MG63 (cell line): ENCODE measurements around the gene CYTH3. TPM values are rescaled to one million over a fixed set of nuclear protein-coding genes. Genes with fewer than 3 reads are reported as not detected.
"Not testable (repeated sequence)": the region's sequence is repeated elsewhere in the genome, so short reads cannot be mapped to it uniquely, and the experiment has no call there.

Experiments
- DNase-seq: peaks from one replicate; pipeline ENCODE4 v3.0.0-alpha.2; 2020
- H3K27me3 ChIP-seq: fragments of 250-450 bp; sonication (Bioruptor Pico); 2 replicates; pipeline ENCODE4 v1.5.1; 2020; ENCODE audit warnings: mild to moderate bottlenecking, moderate library complexity
- H3K36me3 ChIP-seq: fragments of 250-450 bp; sonication (Bioruptor Pico); 2 replicates; pipeline ENCODE4 v1.5.1; 2020; ENCODE audit warnings: mild to moderate bottlenecking, moderate library complexity
- H3K4me3 ChIP-seq: fragments of 250-450 bp; sonication (Bioruptor Pico); 2 replicates; pipeline ENCODE4 v1.5.1; 2020; ENCODE audit warnings: mild to moderate bottlenecking, moderate library complexity
- H3K9me3 ChIP-seq: fragments of 250-450 bp; sonication (Bioruptor Pico); 2 replicates; pipeline ENCODE4 v1.5.1; 2020; ENCODE audit warnings: mild to moderate bottlenecking, moderate library complexity
- total RNA-seq: library from RNA; depleted of rRNA; stranded (reverse); fragments of >200 nt; shearing (Covaris generic); gene quantifications from 2 replicates; pipeline ENCODE4 v1.2.3, GENCODE V29; 2014; ENCODE audit warnings: low replicate concordance

The CYTH3 gene
- total RNA-seq, 1 experiment from 2014 or later = 40.5 TPM

DNA sequence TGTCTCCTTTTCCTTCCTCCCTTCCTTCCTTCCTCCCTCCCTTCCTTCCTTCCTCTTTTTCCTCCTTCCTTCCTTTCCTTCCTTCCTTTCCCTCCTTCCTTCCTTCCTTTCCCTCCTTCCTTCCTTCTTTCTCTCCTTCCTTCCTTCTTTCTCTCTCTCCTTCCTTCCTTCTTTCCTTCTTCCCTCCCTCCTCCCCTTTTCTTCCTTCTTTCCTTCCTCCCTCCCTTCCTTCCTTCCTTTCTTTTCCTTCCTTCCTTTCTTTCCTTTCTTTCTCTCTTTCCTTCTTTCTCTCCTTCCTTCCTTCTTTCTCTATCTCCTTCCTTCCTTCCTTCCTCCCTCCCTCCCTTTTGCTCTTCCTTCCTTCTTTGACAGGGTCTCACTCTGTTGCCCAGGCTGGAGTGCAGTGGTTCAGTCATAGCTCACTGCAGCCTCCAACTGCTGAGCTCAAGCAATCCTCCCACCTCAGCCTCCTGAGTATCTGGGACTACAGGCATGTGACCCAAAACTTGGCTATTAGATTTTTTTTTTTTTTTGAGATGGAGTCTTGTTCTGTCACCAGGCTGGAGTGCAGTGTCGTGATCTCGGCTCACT, 15.9 kb upstream of the CYTH3 start:
- H3K4me3 ChIP-seq = no peak overlapping the region
- DNase-seq = no peak
- H3K36me3 ChIP-seq = no peaks in the 10 kb centered on the region
- no peaks in the 10 kb centered on the region; the same call in 1 of the 2 replicates for H3K9me3 ChIP-seq
- no peaks in the 10 kb centered on the region for H3K27me3 ChIP-seq

DNA sequence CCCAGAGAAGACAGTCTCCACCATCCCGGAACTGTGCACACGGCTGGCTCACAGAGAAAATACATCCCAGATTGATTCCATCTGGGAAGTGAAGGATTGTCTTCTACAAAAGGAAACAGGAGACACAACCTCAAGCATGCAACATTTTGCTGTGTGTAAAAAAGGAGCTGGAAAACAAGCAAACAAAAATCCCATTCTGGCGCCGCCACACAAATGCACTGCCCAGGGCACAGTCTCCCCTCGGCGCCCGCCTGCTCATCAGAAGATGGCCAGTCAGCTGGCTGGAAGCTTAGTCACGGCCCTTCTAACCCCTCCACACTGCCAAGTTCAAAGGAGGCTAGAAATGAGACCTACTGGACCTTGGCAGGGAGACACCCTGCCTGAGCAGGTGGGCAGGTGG, 14.1 kb upstream of the CYTH3 start:
- no peak for DNase-seq
- Histone ChIP-seq H3K27me3 (no peaks in the 10 kb centered on the region), H3K4me3 (no peak overlapping the region), H3K36me3 (no peaks in the 10 kb centered on the region), H3K9me3 (no peaks in the 10 kb centered on the region; the same call in 1 of the 2 replicates)

GRCh38 chr7:6284461-6285360, 12.3 kb upstream of the CYTH3 start:
- H3K36me3 ChIP-seq = no peaks in the 10 kb centered on the region
- H3K9me3 ChIP-seq = no peaks in the 10 kb centered on the region; the same call in 1 of the 2 replicates
- no peak overlapping the region for H3K4me3 ChIP-seq
- no peak for DNase-seq
- no peaks in the 10 kb centered on the region for H3K27me3 ChIP-seq

GRCh38 chr7:6284055-6284400, 11.6 kb upstream of the CYTH3 start:
- peak; percentile 39 for DNase-seq
- no peaks in the 10 kb centered on the region; the same call in 1 of the 2 replicates for H3K9me3 ChIP-seq
- H3K36me3 ChIP-seq = no peaks in the 10 kb centered on the region
- H3K27me3 ChIP-seq = no peaks in the 10 kb centered on the region
- H3K4me3 ChIP-seq = no peak overlapping the region

DNA sequence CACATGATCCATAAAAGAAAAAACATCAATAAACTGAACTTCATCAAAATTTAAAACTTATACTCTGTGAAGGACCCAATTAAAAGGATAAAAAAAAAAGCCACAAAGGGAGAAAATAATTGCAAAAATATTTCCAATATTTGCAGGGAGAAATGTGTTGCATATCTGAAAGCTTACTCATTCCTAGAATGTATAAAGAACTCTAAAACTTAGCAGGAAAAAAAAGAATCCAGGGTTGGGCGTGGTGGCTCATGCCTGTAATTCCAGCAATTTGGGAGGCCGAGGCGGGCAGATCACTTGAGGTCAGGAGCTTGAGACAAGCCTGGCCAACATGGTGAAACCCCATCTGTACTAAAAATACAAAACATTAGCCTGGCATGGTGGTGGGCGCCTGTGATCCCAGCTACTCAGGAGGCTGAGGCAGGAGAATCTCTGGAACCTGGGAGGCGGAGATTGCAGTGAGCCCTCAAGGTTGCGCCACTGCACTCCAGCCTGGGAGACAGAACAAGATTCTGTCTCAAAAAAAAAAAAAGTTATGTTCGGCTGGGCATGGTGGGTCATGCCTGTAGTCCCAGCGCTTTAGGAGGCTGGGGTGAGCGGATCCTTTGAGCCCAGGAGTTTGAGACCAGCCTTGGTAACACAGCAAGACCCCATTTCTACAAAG, 11.1 kb upstream of the CYTH3 start:
- not testable (repeated sequence) for H3K36me3 ChIP-seq, H3K27me3 ChIP-seq, H3K9me3 ChIP-seq, H3K4me3 ChIP-seq
- DNase-seq = peak; percentile 83

DNA sequence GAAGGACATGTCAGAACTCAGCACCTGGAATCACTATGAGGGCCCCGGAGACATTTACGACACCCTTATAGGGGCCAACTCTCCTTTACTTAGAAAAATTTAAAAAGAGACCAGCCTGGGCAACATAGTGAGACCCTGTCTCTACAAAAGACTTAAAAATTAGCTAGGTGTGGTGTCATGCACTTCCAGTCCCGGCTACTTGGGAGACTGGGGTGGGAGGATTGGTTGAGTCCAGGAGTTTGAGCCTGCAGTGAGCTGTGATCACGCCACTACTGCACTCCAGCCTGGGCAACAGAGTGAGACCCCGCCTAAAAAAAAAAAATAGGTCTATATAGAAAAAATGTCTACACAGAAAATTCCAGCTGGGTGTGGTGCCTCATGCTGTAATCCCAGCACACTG, 7.5 kb upstream of the CYTH3 start:
- H3K9me3 ChIP-seq = no peaks in the 10 kb centered on the region; the same call in 1 of the 2 replicates
- H3K4me3 ChIP-seq = no peak overlapping the region
- DNase-seq = no peak
- no peaks in the 10 kb centered on the region for H3K27me3 ChIP-seq
- no peaks in the 10 kb centered on the region for H3K36me3 ChIP-seq

DNA sequence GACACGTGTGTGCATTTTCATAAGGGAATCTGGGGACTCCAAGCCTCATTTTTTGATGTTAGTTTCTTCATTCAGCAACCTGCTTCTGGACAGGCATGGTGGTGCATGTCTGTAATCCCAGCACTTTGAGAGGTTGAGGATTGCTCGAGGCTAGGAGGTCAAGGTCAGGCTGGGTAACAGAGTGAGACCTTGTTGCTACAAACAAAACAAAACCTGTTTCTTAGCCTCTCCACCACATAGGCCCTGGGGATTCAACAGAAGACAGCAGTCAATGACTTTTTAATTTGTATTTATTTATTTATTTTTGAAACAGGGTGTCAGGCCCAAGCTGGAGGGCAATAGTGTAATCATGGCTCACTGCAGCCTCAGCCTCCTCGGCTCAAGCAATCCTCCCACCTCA, 6.9 kb upstream of the CYTH3 start:
- H3K4me3 ChIP-seq = no peak overlapping the region
- no peaks in the 10 kb centered on the region; the same call in 1 of the 2 replicates for H3K9me3 ChIP-seq
- H3K27me3 ChIP-seq = no peaks in the 10 kb centered on the region
- DNase-seq = no peak
- H3K36me3 ChIP-seq = no peaks in the 10 kb centered on the region

GRCh38 chr7:6278749-6279310, 6.4 kb upstream of the CYTH3 start:
- no peak overlapping the region for H3K4me3 ChIP-seq
- no peak for DNase-seq

DNA sequence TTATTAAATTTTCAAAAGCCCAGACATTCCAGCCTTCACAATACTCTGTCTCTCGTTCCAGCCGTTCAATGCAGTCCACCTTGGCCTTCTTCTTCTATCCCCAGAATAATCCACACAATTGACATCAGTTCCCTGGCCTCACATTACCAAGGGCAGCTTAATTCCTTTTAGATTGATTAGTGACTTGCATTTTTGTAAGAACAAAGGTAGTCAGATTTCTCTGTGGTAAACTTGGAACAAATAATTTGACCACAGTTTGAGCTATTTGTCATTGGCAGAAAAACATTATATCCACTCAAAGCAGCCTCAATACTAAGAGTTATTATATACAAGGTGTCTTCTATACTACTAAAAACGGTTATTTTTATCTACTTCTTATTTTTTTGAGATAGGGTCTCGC, 5.1 kb upstream of the CYTH3 start:
- Histone ChIP-seq H3K4me3 (no peak overlapping the region), H3K27me3 (no peaks in the 10 kb centered on the region), H3K36me3 (no peaks in the 10 kb centered on the region), H3K9me3 (no peaks in the 10 kb centered on the region)
- DNase-seq = no peak

More at GRCh38 chr7:6278749-6279310, 6.4 kb upstream of the CYTH3 start:
- no peaks in the 10 kb centered on the region for H3K27me3 ChIP-seq
- no peaks in the 10 kb centered on the region for H3K9me3 ChIP-seq
- H3K36me3 ChIP-seq = no peaks in the 10 kb centered on the region

DNA sequence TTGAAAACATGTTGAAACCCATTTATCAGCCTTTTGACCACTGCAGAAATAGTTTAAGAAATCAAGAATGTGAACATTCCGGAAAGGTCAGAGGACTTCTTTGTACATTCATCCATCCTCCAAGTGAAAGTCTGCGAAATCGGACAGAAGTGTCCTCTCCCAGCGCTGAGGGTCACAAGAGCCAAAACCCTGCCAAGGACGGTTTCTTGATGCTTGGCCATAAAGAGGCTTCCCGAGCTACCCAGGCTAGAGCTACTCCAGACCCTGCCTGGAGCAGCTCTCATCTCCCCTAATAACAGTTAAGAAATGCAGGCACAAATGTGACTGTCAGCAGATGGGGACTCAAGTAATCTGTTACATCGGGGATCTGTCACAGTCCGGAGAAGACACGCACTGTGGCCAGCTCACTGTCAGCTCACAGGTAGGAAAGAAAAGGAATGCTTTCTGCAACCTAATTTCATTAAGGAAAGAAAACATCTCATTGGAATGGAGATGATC, 4.5 kb upstream of the CYTH3 start:
- DNase-seq = no peak
- no peaks in the 10 kb centered on the region for H3K9me3 ChIP-seq

GRCh38 chr7:6274743-6275142, 2.3 kb upstream of the CYTH3 start:
- Histone ChIP-seq H3K27me3 (no peaks in the 10 kb centered on the region), H3K9me3 (no peaks in the 10 kb centered on the region), H3K4me3 (no peak overlapping the region), H3K36me3 (no peaks in the 10 kb centered on the region)
- DNase-seq = no peak

More for the DNA sequence above, 4.5 kb upstream of the CYTH3 start:
- Histone ChIP-seq H3K27me3 (no peaks in the 10 kb centered on the region), H3K36me3 (no peaks in the 10 kb centered on the region), H3K4me3 (no peak overlapping the region)

GRCh38 chr7:6273917-6274630, 1.6 kb upstream of the CYTH3 start:
- H3K36me3 ChIP-seq = no peaks in the 10 kb centered on the region
- H3K27me3 ChIP-seq = no peaks in the 10 kb centered on the region
- no peak overlapping the region for H3K4me3 ChIP-seq
- H3K9me3 ChIP-seq = no peaks in the 10 kb centered on the region
- no peak for DNase-seq

- Histone ChIP-seq H3K27me3 (no peaks in the 10 kb centered on the region), H3K4me3 (no peak overlapping the region; the same call in 1 of the 2 replicates), H3K9me3 (no peaks in the 10 kb centered on the region), H3K36me3 (no peaks in the 10 kb centered on the region)
- DNase-seq = no peak
Observed at GRCh38 chr7:6273380-6273837, 985 bp upstream of the CYTH3 start.

GRCh38 chr7:6271694-6272440, 557 bp downstream of the CYTH3 start:
- Histone ChIP-seq H3K27me3 (no peaks in the 10 kb centered on the region), H3K36me3 (no peaks in the 10 kb centered on the region), H3K4me3 (peak overlapping the region; percentile 69), H3K9me3 (peaks cover 8% of the 10 kb centered on the region)
- peak; percentile 33 for DNase-seq

DNA sequence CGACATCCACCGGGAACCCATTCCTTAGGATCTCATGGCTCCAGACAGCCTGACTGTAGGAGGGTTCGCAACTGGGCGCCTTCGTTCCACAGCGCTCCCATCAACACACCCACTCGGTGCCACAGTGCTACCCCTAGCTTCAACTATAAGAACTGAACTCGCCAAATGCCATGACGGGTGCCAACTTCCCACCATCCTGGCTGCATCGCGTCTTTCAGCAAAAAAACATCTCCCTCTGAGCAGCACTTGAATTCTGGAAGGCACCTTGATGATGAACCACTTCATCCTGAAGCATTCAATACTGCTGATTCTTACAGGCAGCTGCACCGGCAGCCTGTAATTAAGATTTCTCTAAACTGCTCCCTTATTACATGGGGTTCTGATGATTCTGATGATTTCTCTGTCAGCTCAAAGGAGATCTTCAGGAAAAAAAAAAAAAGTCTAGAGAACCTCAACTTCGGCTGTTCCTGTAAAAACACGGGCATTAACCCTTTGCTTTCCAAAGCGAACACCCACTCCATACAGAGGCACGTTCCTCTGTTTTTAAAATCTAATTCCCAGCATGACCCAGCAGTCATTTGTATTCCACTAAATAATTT, 1.3 kb downstream of the CYTH3 start:
- DNase-seq = peak; percentile 77
- Histone ChIP-seq H3K27me3 (no peaks in the 10 kb centered on the region), H3K36me3 (no peaks in the 10 kb centered on the region), H3K9me3 (peaks cover 10% of the 10 kb centered on the region), H3K4me3 (peak overlapping the region; percentile 69)
